MCF 10A (cell line): Measurements from ENCODE around the gene KCNMB1. TPM values are rescaled to one million over a fixed set of nuclear protein-coding genes. Genes with fewer than 3 reads are reported as not detected.
A peak's percentile ranks its signal among the peaks of the same experiment; 100 is the strongest.

Experiments
- BruUV-seq: library from RNA; stranded (reverse); fragments of 400-500 nt; replicated peaks from 2 replicates; lab custom pipeline; 2021; lab: Mats Ljungman, UMichigan
- CTCF ChIA-PET: fragments of 300-600 bp; sonication (Branson Sonifier 250); formaldehyde crosslinking; extraction: SDS; loops from one replicate; lab custom pipeline; 2021; ENCODE audit warnings: antibody characterized with exemption, inconsistent platforms; lab: Yijun Ruan, JAX
- POLR2A ChIA-PET: fragments of 300-600, 350-650 bp; sonication (Branson Sonifier 250); formaldehyde crosslinking; extraction: SDS; loops from one replicate; lab custom pipeline; 2020; ENCODE audit warnings: antibody characterized with exemption, inconsistent platforms; lab: Yijun Ruan, JAX
- DNase-seq: peaks from one replicate; pipeline ENCODE4 v3.0.0-alpha.2; 2018; ENCODE audit not compliant: unreplicated experiment
- H3K27ac Mint-ChIP-seq: one replicate; pipeline ENCODE4 v1.8.0; 2022; ENCODE audit warnings: mild to moderate bottlenecking, low read depth, mixed read lengths; ENCODE audit not compliant: unreplicated experiment
- H3K27me3 Mint-ChIP-seq: one replicate; pipeline ENCODE4 v1.8.0; 2022; ENCODE audit warnings: mixed read lengths; ENCODE audit not compliant: insufficient read depth, unreplicated experiment
- H3K36me3 Mint-ChIP-seq: one replicate; pipeline ENCODE4 v1.8.0; 2022; ENCODE audit warnings: mild to moderate bottlenecking, moderate library complexity, mixed read lengths; ENCODE audit not compliant: insufficient read depth, unreplicated experiment
- H3K4me1 Mint-ChIP-seq: one replicate; pipeline ENCODE4 v1.8.0; 2022; ENCODE audit warnings: mixed read lengths; ENCODE audit not compliant: insufficient read depth, unreplicated experiment
- H3K4me3 Mint-ChIP-seq: one replicate; pipeline ENCODE4 v1.8.0; 2022; ENCODE audit warnings: mild to moderate bottlenecking, moderate library complexity, mixed read lengths; ENCODE audit not compliant: unreplicated experiment
- H3K9me3 Mint-ChIP-seq: one replicate; pipeline ENCODE4 v1.8.0; 2022; ENCODE audit warnings: mixed read lengths; ENCODE audit not compliant: unreplicated experiment
- intact Hi-C: fragments of 100-400 bp; cut with micrococcal nuclease; formaldehyde crosslinking; loops from 2 replicates; pipeline ENCODE4 v1.14.1; 2022
- total RNA-seq: library from RNA; stranded (reverse); gene quantifications from 2 replicates; pipeline ENCODE4 v1.2.3, GENCODE V29; 2022
- TF ChIP-seq, protein P1 (sequence below): fragments of 200-600 bp; IDR thresholded peaks from one replicate; pipeline ENCODE4 v1.8.0; 2022; ENCODE audit warnings: antibody characterized with exemption, mild to moderate bottlenecking; ENCODE audit not compliant: unreplicated experiment

The KCNMB1 gene
- total RNA-seq, 1 experiment from 2014 or later, result not detected

DNA sequence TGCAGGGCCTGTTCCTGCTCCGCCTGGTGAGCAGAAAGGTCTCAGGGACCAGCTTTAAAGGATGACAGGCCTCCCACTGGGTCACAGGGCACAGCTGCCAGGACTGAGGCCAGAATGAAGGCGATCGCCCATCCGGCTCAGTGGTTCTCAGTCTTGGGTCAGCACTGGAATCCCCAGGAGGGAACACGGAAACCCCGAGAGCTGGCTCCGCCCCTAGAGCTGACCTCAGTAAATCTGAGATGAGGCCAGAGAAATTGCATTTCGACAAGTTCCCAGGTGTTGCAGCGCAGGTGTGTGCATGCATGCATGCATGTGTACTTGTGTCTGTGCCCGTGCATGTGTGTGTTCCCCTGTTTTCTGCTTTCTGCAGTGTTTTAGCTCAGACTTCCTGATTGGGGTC is 47.2 kb upstream of the KCNMB1 start:
- H3K9me3 Mint-ChIP-seq, result no peaks in the 10 kb centered on the region
- BruUV-seq, result no TSS peak
- CTCF ChIA-PET, result interaction anchor here (0.6 to 7.3 kb wide), 12 partner anchors 8 to 336 kb away, joined by 3 to 418 read pairs (median 6); no protein-coding TSS in a partner anchor
- H3K4me3 Mint-ChIP-seq, result no peak overlapping the region
- POLR2A ChIA-PET, result no interaction called here
- H3K36me3 Mint-ChIP-seq, result no peaks in the 10 kb centered on the region
- H3K4me1 Mint-ChIP-seq, result no peaks in the 10 kb centered on the region
- intact Hi-C loops, result loop anchor here (5.0 kb wide), 1 partner anchor 136 kb away; no protein-coding TSS in a partner anchor
- no peak for DNase-seq
- TF ChIP-seq, protein P1, sequence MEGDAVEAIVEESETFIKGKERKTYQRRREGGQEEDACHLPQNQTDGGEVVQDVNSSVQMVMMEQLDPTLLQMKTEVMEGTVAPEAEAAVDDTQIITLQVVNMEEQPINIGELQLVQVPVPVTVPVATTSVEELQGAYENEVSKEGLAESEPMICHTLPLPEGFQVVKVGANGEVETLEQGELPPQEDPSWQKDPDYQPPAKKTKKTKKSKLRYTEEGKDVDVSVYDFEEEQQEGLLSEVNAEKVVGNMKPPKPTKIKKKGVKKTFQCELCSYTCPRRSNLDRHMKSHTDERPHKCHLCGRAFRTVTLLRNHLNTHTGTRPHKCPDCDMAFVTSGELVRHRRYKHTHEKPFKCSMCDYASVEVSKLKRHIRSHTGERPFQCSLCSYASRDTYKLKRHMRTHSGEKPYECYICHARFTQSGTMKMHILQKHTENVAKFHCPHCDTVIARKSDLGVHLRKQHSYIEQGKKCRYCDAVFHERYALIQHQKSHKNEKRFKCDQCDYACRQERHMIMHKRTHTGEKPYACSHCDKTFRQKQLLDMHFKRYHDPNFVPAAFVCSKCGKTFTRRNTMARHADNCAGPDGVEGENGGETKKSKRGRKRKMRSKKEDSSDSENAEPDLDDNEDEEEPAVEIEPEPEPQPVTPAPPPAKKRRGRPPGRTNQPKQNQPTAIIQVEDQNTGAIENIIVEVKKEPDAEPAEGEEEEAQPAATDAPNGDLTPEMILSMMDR, result no peak
- H3K27ac Mint-ChIP-seq, result no peak overlapping the region
- H3K27me3 Mint-ChIP-seq, result peaks cover 11% of the 10 kb centered on the region

DNA sequence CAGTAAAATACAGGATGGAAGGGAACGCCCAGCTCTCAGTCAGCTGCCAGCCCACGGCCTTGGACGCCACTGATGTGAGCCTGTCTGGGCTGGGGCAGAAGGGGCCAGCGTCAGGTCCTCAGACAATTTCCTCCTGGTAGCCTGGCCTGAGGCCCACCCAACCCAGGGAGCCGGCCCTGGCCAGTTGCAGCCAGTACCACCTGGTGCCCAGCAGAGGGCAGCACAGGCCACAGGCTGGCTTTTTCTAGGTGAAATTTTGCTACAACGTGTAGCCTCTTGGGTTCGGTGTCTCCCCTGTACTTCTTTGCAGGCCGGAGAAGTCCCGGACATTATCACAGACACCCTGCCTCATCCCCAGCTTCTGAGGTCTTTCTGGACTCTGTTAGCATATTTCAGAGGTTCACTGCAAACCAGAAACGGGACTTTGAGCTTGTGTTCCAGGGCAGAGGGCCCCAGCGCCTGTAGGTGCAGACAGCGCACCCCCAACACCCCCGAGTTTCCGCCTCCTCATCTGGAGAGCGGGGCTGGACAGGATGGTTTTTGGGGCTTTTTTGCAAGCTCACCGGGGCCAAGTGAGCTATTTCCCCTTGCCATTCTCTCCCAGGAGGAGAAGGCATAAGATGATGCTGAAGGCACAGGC is 45.9 kb upstream of the KCNMB1 start:
- peak; percentile 74 for DNase-seq
- no peak overlapping the region for H3K27ac Mint-ChIP-seq
- H3K4me3 Mint-ChIP-seq, result no peak overlapping the region
- no peaks in the 10 kb centered on the region for H3K9me3 Mint-ChIP-seq
- intact Hi-C loops, result loop anchor here (1.0 to 5.0 kb wide), 3 partner anchors 137 to 198 kb away; no protein-coding TSS in a partner anchor
- CTCF ChIA-PET, result interaction anchor here (0.6 to 7.3 kb wide), 69 partner anchors 12 to 1971 kb away, joined by 3 to 418 read pairs (median 4); no protein-coding TSS in a partner anchor
- H3K4me1 Mint-ChIP-seq, result no peaks in the 10 kb centered on the region
- peaks cover 23% of the 10 kb centered on the region for H3K27me3 Mint-ChIP-seq
- POLR2A ChIA-PET, result interaction anchor here (0.6 to 1.2 kb wide), 3 partner anchors 171 to 339 kb away, joined by 3 to 4 read pairs (median 3); no protein-coding TSS in a partner anchor
- TF ChIP-seq, protein P1, result peak; percentile 99
- no TSS peak for BruUV-seq
- H3K36me3 Mint-ChIP-seq, result no peaks in the 10 kb centered on the region

DNA sequence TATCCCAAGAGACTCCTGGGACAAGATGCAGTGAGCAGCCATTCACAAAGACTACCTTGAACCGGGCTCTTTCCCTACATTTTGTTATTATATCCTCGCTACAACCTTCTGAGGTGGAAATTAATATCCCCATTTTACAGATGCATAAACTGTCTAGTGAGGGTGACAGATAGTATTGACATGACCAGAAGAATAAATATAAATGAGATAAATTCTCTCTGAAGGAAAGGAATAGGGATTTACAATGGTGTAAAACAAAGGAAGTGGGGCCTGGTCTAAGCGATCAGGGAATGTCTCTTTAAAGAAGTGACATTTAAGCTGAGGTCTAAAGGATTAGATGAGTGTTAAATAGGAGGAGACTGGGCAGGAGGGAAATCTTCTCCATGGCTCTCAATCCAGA is 43.5 kb upstream of the KCNMB1 start:
- H3K27me3 Mint-ChIP-seq, result peaks cover 41% of the 10 kb centered on the region
- DNase-seq, result no peak
- H3K4me3 Mint-ChIP-seq, result no peak overlapping the region
- BruUV-seq, result no TSS peak
- POLR2A ChIA-PET, result no interaction called here
- intact Hi-C loops, result no loop called here
- H3K9me3 Mint-ChIP-seq, result no peaks in the 10 kb centered on the region
- no peaks in the 10 kb centered on the region for H3K36me3 Mint-ChIP-seq
- CTCF ChIA-PET, result interaction anchor here (0.5 to 7.3 kb wide), 18 partner anchors 10 to 254 kb away, joined by 3 to 418 read pairs (median 6); no protein-coding TSS in a partner anchor
- TF ChIP-seq, protein P1, result no peak
- no peak overlapping the region for H3K27ac Mint-ChIP-seq
- no peaks in the 10 kb centered on the region for H3K4me1 Mint-ChIP-seq

GRCh38 chr5:170431571-170431970 is 42.4 kb upstream of the KCNMB1 start:
- Mint-ChIP-seq H3K27ac (no peak overlapping the region), H3K4me1 (no peaks in the 10 kb centered on the region), H3K4me3 (no peak overlapping the region), H3K9me3 (no peaks in the 10 kb centered on the region), H3K27me3 (peaks cover 41% of the 10 kb centered on the region), H3K36me3 (no peaks in the 10 kb centered on the region)
- TF ChIP-seq, protein P1, result no peak
- no TSS peak for BruUV-seq
- no peak for DNase-seq
- intact Hi-C loops, result no loop called here
- CTCF ChIA-PET, result interaction anchor here (0.7 to 7.3 kb wide), 18 partner anchors 9 to 357 kb away, joined by 3 to 418 read pairs (median 6); no protein-coding TSS in a partner anchor
- POLR2A ChIA-PET, result no interaction called here
